Breast epithelium (tissue), 3 donors: ENCODE data around the gene POP4.

ENCODE experiments used
- POLR2A ChIP-seq: fragments of 450-650 bp; IDR thresholded peaks from one replicate; pipeline ENCODE4 v1.6.1; 2016; ENCODE audit warnings: antibody characterized with exemption, mild to moderate bottlenecking, moderate library complexity
- TF ChIP-seq, protein P1 (sequence below), 3 donors: fragments of 450-650 bp; IDR thresholded peaks; one replicate each; pipeline ENCODE4 v1.5.1; 2016 to 2017; ENCODE audit warnings: antibody characterized with exemption in 3 of 3, mild to moderate bottlenecking in 3 of 3, moderate library complexity in 3 of 3

DNA sequence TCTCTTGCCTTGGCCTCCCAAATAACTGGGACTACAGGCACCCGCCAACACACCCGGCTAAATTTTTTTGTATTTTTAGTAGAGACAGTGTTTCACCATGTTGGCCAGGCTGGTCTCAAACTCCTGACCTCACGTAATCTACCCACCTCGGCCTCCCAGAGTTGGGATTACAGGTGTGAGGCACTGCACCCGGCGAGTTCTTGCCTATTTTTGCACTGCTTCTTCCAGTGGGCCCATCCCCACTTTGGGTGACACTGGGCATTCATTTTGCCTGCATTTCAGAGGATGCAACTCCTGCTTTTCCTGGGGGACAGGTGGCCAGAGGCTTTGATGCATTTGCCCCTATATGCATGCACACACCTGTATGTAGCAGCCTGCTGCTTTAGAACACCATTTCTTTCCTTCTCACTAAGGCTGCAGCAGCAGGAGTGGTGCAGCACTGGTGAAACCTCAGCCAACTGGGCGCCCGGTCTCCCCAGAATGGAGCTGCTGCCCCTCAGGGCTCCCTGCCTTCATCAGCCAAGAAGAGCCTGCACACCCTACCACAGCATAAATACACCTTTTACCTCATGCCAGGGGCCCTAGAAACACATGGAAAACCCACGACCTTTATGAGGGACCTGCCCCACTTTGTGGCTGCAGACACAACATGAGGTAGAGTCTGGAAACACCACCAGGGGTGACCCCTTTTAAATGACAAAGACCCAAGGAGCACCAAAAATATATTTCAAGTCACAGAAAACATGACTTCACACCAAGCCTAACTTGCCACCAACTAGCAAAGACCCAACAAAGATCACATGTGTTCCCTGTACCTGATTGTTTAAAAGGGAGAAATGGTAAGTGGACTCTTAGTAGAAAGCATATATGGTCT is 36.8 kb upstream of the POP4 start:
- TF ChIP-seq, protein P1, sequence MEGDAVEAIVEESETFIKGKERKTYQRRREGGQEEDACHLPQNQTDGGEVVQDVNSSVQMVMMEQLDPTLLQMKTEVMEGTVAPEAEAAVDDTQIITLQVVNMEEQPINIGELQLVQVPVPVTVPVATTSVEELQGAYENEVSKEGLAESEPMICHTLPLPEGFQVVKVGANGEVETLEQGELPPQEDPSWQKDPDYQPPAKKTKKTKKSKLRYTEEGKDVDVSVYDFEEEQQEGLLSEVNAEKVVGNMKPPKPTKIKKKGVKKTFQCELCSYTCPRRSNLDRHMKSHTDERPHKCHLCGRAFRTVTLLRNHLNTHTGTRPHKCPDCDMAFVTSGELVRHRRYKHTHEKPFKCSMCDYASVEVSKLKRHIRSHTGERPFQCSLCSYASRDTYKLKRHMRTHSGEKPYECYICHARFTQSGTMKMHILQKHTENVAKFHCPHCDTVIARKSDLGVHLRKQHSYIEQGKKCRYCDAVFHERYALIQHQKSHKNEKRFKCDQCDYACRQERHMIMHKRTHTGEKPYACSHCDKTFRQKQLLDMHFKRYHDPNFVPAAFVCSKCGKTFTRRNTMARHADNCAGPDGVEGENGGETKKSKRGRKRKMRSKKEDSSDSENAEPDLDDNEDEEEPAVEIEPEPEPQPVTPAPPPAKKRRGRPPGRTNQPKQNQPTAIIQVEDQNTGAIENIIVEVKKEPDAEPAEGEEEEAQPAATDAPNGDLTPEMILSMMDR (IDR thresholded peaks at IDR 0.05), result no peak
- no peak for TF ChIP-seq POLR2A
